HS-27A (cell line): Measurements from ENCODE around the gene MED9.
A peak's percentile ranks its signal among the peaks of the same experiment; 100 is the strongest.
"Not testable (repeated sequence)": the region's sequence is repeated elsewhere in the genome, so short reads cannot be mapped to it uniquely, and the experiment has no call there.

ENCODE experiments used
- DNase-seq: peaks from one replicate; pipeline ENCODE4 v3.0.0-alpha.2; 2012; ENCODE audit warnings: low read depth, missing footprints

The MED9 gene, protein sequence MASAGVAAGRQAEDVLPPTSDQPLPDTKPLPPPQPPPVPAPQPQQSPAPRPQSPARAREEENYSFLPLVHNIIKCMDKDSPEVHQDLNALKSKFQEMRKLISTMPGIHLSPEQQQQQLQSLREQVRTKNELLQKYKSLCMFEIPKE

DNA sequence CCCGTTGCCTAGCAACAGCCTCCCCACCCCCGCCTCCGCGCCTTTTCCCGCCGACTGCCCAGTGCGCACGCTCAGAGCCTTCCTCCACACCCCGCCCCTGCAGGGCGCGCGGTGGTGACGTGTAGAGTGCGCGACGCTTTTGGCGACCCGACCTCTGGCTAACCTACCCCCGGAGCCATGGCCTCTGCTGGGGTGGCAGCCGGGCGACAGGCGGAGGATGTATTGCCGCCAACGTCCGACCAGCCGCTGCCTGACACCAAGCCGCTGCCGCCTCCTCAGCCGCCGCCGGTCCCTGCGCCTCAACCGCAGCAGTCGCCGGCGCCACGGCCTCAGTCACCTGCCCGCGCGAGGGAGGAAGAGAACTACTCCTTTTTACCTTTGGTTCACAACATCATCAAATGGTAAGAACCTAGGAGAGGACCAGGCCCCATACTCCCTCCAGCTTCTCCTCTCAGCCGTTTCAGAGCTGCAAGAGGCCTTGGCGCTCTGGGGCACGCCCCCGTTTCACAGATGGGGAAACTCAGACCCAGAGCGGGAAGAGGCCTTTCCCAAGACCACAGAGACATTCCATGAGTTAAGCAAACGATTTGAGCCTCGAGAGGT lies at the start of gene MED9:
Gene MED9 (plus strand): TSS at position 136 of the 603 bp plus-strand sequence. CDS start 42 bp downstream, at position 178.
- peak; percentile 86 for DNase-seq

DNA sequence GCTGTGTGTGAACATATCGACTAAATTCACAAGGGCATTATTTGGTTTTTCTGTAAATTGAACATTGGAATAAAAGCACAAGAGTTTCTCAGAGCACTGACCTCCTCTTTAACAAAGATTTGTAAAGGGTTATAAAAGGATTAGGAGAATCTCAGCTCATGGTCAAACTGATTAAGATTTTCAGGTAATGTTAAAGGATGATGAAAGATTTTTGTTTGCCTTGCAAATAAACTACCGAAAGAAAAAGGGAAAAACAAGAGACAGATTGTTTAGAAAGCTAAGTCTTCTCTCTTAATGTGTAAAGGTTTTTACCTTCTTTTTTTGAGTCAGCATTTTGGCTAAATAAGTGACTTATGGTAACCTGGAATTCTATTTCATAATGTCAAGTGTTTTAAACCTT lies 47.6 kb upstream of the MED9 start:
- DNase-seq = no peak

DNA sequence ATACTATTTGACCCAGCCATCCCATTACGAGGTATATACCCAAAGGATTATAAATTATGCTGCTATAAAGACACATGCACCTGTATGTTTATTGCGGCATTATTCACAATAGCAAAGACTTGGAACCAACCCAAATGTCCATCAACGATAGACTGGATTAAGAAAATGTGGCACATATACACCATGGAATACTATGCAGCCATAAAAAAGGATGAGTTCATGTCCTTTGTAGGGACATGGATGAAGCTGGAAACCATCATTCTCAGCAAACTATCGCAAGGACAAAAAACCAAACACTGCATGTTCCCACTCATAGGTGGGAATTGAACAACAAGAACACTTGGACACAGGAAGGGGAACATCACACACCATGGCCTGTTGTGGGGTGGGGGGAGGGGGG lies 45.9 kb upstream of the MED9 start:
- not testable (repeated sequence) for DNase-seq

- DNase-seq = no peak
These were observed 45.2 kb upstream of the MED9 start for GRCh38 chr17:17431605-17432004.

- DNase-seq = no peak
These were observed 43.6 kb upstream of the MED9 start for GRCh38 chr17:17433000-17433703.

GRCh38 chr17:17434477-17434876 lies 42.3 kb upstream of the MED9 start:
- no peak for DNase-seq

DNA sequence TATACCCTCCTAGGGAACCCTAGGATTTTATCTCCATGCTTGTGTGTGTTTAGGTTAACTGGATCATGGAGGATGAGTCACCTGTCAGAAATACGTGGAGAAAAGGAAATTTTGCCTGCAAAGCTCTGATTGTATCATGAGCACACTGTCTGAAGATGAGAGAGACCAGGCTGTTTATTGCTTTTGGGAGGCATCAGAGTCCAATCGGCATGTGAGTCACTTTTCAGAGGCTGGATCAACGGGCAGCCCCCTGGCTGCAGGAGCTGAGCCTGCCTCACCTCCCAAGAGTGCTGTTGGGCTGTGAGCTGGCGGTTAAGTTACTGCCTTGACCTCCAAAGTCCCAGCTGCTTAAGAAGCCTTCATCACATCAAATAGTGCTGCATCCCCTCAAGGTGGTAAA lies 41.5 kb upstream of the MED9 start:
- DNase-seq = no peak

DNA sequence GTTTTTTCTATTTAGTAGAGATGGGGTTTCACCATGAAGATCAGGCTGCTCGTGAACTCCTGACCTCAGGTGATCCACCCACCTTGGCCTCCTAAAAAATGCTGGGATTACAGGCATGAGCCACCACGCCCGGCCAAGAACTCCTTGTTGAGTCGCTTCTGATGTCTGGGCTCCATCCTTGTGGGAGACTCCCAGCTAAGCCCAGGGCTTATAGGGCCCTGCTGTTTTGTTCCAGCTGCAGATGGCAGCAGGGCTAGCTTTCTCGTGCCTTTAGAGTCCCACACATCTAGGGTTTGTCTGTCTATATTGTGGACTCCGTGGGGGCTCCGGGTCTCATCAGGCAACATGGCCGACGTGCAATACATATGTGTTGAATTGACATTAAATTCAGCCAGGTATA lies 39.3 kb upstream of the MED9 start:
- DNase-seq = no peak

DNA sequence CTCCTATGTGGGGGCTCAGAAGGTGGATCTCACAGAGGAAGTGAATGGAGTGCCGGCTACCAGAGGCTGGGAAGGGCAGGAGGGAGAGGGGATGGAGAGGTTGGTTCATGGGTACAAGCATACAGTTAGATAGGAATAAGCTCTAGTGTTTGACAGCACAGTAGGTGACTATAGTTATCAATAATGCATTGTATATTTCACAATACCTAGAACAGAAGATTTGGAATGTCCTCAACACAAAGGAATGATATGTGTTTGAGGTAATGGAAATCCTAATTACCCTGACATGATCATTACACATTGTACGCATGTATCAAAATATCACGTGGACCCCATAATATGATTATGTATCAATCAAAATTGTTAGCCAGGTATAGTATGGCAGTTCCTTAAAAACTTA lies 38.9 kb upstream of the MED9 start:
- DNase-seq = no peak

- DNase-seq = no peak
These were observed 36.6 kb upstream of the MED9 start for GRCh38 chr17:17440010-17440843.

DNA sequence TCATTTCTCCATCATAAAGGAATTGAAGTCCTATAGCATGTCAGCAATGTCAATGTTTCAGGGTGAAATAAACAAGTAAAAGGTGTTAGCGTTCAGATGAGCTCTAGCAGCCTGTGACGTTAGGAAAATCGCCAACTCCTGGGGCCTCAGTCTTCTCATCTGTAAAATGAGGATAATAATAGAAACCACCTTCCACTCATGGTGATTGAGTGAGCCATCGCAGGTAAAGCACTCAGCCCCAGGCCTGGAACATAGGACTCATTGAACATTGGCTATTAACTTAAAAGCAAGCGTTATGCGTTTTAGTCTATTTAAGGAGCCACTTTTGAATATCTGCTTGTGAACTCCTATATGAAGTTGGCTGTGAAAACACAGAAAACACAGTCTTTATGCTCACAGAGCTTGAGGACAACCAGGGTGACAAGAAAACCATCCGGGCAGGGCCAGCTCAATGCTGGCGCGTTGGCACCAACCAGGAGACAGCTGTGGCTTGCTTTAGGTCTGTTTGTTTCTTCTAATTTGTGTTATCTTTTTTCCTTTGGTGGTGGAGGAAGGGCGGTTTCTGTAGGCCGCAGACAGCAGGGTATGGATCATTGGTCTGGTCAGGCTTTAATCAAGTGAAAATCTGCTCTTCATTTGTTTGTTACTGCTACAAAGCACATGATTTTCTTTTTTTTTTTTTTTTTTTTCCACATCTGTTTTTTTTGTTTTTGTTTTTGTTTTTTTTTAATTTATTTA lies 35.7 kb upstream of the MED9 start:
- DNase-seq = no peak

DNA sequence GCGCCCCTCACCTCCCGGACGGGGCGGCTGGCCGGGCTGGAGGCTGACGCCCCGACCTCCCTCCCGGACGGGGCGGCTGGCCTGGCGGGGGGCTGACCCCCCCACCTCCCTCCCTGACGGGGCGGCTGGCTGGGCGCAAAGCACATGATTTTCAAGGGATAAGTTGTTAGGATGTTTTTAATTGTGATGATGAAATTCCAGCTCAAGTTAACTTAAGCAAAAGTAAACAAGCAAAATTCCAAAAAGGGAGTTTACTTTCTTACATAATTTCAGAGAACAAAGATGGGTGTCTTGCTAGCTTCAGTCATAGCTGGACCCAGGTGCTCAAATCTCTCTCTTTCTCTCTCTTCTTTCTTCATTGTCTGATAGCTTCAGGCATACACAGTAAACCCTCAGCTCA lies 33.6 kb upstream of the MED9 start:
- no peak for DNase-seq

GRCh38 chr17:17445296-17445924 lies 31.4 kb upstream of the MED9 start:
- no peak for DNase-seq

DNA sequence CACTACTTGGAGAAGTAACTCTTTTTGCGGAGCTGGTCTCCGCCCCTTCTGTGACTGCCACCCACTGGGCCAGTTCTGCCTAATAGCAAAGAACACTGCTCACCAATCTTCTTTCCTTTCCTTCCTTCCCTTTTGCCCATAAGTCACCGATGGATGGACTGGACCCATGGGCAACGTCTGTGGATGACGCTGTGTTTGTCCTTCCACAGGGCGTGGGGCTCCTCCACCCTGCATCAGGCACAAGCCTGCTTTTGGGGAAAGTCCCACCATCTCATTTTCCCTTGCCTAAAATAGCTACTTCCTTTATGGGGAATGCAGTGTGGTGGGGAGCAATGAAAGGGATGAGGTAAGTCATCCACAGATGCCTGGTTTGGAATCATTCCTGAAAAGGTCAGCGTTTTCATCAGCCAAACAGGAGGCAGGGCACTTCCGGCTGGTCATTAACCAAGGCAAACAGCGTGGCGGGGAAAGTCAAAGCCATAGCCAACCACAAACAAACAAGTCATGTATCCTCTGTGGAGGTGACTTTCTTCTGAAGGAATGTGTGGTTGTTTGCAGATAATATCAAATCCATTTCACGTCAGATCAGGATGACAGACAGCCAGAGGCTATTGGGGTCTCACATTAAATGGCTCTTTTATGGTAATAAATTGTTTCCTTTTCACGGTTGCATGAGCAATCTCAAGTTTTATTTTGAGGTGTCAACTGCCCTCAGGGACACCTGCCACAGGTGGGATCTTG lies 30.7 kb upstream of the MED9 start:
- DNase-seq = peak; percentile 87

- DNase-seq = no peak
These were observed 30.1 kb upstream of the MED9 start for GRCh38 chr17:17446666-17447155.

GRCh38 chr17:17447264-17447663 lies 29.5 kb upstream of the MED9 start:
- DNase-seq = no peak

- no peak for DNase-seq
These were observed 28.7 kb upstream of the MED9 start for GRCh38 chr17:17448076-17448475.

GRCh38 chr17:17448723-17449122 lies 28.1 kb upstream of the MED9 start:
- DNase-seq = no peak

- DNase-seq = no peak
These were observed 23.7 kb upstream of the MED9 start for GRCh38 chr17:17453088-17453487.

GRCh38 chr17:17454276-17454675 lies 22.5 kb upstream of the MED9 start:
- no peak for DNase-seq

DNA sequence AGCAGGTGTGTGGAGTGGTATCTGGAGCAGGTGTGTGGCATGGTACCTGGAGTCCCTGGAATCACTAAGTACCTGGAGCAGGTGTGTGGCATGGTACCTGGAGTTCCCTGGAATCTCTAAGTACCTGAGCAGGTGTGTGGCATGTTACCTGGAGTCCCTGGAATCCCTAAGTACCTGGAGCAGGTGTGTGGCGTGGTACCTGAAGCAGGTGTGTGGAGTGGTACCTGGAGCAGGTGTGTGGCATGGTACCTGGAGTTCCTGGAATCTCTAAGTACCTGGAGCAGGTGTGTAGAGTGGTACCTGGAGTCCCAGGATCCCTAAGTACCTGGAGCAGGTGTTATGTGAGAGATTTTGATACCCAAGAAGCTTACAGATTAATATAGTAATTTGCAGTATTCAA lies 22.1 kb upstream of the MED9 start:
- not testable (repeated sequence) for DNase-seq
